ENCODE results near the gene TMEM175. TPM values are rescaled to one million over a fixed set of nuclear protein-coding genes. Genes with fewer than 3 reads are reported as not detected.
"Not testable (repeated sequence)": the region's sequence is repeated elsewhere in the genome, so short reads cannot be mapped to it uniquely, and the experiment has no call there.

The TMEM175 gene
- total RNA-seq, 1 experiment from 2014 or later, result 25.7 TPM

- no peak for DNase-seq (ENCODE audit: low read depth)
These were observed 56.8 kb downstream of the TMEM175 start for GRCh38 chr4:988726-989721.

DNA sequence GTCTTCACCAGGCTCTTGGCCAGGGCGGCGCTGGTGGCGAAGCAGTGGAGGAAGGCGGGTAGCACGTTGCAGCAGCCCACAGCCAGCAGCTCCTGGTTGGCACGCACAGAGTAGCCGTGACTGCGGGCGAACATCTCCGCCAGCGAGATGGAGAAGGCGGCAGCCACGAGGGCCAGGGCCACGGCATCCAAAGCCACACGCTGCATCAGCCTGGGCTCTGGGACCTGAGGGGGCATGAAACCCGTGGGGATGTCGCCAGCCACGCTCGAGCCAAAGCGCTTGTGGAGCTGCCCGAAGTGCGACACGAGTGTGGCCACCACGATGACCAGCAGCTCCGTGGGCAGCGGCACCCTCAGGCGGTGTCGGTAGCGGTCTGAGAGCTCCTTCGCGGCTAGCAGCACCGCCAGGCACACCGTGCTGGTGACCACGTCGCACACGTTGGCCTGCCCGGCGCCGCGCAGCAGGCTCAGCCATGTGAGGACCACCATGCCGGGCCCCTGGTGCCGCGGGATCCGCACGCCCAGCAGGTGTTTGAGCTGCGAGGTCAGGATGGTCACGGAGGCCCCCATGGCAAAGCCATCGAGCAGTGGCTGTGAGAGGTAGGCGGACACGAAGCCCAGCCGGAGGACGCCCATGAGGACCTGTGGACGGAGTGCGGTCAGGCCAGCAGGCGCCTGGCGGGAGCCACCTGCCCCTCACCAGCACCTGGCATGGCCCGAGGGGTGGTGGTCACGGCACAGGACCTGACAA lies 57.6 kb downstream of the TMEM175 start:
- no peak for DNase-seq (ENCODE audit: low read depth)

DNA sequence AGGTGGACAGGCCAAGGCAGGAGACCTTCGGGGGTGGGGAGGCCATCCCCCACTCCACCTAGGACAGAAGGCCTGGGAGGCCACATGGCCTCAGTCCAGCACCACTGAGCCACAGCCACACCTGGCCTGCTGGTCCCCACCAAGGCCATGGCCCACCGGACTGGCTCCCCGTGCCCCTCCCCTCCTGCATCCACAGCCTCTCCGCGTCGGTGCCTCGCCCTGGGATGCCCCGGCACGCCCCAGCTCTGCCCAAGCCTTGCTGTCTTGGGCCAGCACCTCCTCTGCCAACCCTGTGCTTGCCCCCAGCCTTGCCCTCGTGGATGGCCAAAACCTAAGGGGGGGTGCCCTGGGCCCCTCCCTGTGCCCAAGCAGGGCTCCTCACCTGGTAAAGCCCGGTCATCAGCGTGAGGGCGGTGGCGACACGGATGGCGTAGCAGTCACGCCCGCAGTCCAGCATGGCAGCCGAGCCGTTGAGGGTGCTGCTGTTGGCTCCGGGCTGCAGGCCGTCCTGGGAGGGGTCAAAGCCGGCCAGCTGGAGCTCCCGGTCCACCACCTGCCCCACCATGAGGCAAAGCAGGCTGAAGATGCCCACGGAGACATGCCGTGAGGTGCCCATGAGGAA lies 58.6 kb downstream of the TMEM175 start:
- no peak for DNase-seq (ENCODE audit: low read depth)

- DNase-seq (ENCODE audit: low read depth), result no peak
These were observed 59.4 kb downstream of the TMEM175 start for GRCh38 chr4:991451-992296.

- DNase-seq (ENCODE audit: low read depth), result no peak
These were observed 60.2 kb downstream of the TMEM175 start for GRCh38 chr4:992297-993110.

DNA sequence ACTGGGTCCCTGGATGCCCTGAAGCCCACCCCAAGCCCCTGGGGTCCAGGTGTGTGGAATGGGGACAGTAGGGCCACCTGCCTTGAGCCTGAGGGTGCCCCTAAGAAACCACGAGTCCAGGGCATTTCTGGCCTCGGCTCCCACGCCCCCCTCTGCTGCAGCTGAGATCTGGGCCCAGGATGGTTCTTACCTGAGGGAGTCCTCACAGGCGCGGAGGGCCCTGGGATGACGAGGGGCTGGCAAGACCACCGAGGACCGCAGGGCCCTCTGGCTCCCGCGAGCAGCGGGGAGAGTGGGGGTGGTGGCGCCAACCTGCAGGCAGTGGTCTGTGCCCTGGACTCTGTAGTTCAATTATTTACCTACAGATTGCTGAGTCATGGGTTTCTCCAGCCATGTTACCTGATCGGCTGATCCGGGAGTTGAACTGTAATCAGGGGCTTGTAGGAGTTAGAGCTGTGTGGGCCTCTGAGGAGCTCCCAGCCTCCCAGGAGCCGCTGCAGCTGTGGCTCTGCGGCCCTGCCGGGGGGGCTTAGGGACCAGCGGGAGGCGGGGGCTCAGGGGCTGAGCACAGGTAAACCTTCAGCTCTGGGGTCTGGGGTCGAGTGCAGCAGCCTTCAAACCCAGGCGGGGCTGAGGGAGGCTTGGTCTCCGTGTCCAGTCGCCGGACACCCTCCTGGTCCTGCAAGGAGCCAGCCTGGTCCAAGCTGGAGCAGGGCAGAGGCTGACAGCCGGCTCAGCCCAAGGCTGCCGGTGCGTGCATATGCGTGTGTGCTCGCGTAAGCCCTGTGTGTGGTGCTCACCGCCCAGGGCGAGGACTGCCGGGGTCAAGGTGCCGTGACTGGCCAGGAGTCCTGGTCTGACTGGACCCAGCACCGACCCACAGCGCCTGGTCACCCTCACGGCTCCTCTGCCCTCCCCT lies 61.1 kb downstream of the TMEM175 start, which contains the start of gene SLC26A1:
Gene SLC26A1, minus strand, starts transcription at position 294 of the 919 bp plus-strand sequence. CDS start 1,701 bp downstream, outside the sequence.
- no peak for DNase-seq (ENCODE audit: low read depth)

DNA sequence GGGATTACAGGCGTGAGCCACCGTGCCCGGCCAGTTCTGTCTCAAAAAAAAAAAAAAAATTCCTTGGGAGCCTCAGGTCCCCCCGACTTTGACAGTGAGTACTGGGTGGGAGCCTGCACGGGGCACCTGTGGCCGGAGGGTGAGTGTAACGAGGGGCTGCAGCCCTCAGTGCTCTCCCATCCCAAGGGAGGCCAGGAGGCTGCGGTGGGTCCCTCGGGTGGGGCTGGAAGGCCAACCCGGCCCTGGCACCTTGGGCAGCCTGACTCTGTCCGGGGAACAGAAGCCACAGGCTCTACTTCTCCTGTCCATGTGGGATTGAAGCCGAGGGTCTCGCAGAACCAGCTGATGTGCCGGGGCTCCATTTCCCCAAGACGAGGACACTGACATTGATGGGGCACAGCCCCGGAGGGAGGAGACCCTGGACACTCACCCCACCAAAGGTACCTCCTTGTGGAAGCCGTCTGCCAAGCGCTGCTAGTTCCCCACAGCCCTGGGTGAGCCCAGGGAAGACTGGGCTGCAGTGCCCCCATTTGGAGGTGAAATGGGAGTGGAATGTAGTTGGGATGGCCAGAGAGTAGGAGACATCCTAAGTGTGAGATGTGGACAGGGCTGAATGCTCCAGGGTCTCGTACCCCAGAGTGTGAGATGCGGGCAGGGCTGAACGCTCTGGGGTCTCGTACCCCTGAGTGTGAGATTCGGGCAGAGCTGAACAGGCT lies 63.2 kb downstream of the TMEM175 start:
- DNase-seq (ENCODE audit: low read depth), result no peak

- no peak for DNase-seq (ENCODE audit: low read depth)
These were observed 64.1 kb downstream of the TMEM175 start for GRCh38 chr4:996030-996996.

DNA sequence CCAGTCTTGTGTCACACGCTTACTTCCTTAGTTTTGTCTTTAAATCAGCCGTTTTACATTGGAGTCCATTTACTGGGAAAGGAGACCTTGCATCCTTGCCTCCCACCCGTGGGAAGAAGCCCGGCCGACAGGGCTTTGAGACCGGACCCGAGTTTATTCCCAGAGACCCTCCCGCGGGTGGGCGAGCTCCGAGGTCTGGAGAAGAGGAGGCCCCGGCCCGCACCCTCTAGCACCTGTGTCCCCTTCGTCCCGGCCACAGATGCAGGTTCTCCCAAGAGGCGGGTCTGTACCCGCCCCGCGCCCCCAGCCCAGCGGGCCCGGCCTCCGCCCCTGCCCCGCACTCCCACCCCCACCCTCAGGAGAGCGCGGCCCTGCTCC lies 64.7 kb downstream of the TMEM175 start:
- DNase-seq (ENCODE audit: low read depth), result no peak

GRCh38 chr4:997375-998071 lies 65.3 kb downstream of the TMEM175 start:
- no peak for DNase-seq (ENCODE audit: low read depth)

DNA sequence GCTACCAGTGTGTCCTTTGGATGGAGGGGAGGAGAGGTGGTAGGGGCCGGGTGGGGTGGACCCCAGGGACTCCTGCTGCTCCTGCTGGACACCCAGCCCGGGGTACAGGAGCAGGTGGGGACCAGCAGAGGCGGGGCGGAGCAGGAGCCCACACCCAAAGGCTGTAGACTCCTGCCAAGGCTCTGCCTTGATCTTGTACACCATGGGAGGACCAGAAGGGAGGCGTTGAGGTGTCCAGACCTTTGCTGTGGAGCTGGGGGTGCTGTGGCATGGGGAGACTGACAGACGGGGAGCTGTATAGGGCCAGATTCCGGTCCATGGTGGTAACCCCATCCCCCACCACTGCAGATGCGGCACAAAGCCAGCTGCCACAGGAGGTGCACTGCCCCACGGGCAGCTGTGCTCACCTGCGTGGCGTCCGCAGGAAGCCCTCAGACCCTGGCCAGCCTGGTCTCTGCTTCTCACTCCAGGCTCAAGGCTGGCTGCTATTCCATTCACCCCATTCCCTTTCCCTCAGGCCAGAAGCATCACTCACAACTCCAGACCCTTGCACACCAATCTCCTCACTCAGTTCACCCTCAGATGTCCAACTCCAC lies 65.9 kb downstream of the TMEM175 start:
- DNase-seq (ENCODE audit: low read depth), result no peak

DNA sequence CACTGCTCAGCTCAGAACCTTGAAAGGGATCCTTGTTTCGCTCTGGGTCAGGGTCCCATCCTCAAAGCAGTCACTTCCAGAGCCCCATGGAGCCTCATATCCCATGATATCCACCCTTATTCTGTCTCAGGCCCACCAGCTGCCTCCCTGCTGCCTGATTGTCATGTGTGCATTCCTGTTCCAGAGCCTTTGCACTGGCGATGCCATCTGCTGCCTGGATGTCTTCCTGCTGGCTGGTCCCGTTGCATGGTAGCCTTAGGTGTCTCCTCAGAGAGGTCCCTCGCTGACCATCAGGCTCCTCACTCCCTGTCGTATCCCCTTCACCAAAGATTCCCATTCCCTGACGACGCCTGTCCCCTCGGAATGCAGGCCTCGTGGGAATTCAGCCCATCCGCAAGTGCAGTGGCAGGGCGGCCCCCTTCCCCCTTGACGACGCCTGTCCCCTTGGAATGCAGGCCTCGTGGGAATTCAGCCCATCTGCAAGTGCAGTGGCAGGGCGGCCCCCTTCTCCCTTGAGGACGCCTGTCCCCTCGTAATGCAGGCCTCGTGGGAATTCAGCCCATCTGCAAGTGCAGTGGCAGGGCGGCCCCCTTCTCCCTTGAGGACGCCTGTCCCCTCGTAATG lies 67.1 kb downstream of the TMEM175 start:
- not testable (repeated sequence) for DNase-seq (ENCODE audit: low read depth)

DNA sequence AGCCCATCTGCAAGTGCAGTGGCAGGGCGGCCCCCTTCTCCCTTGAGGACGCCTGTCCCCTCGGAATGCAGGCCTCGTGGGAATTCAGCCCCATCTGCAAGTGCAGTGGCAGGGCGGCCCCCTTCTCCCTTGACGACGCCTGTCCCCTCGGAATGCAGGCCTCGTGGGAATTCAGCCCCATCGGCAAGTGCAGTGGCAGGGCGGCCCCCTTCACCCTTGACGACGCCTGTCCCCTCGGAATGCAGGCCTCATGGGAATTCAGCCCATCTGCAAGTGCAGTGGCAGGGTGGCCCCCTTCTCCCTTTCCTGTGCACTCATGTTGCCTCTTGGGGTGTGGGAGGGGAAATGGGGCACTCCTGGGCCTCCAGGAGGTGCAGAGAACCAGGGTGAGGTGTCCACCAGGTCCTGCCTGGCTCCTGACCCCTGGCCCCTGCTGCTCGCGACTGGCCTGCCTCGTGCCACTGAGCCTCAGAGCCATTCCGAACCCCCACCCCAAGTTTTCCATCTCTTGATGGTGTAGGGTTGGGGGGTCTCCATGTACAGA lies 67.7 kb downstream of the TMEM175 start:
- DNase-seq (ENCODE audit: low read depth), result no peak

GRCh38 chr4:1000686-1001260 lies 68.5 kb downstream of the TMEM175 start:
- no peak for DNase-seq (ENCODE audit: low read depth)

Measured in HT1080 (cell line).